Measurements from ENCODE around the gene BEX1. TPM values are rescaled to one million over a fixed set of nuclear protein-coding genes. Genes with fewer than 3 reads are reported as not detected.

Gene BEX1
- total RNA-seq, 1 donor from 2014 or later, result 3.7 TPM

GRCh38 chrX:103073467-103073866 lies 9.5 kb upstream of the BEX1 start:
- H3K4me1 ChIP-seq, result no peaks in the 10 kb centered on the region
- no peaks in the 10 kb centered on the region for H3K27me3 ChIP-seq
- intact Hi-C loops (cut with DNase I), result no loop called here
- H3K4me3 ChIP-seq, result no peak overlapping the region
- H3K36me3 ChIP-seq, result no peaks in the 10 kb centered on the region
- no peak for DNase-seq (ENCODE audit: extremely low spot score in 2 of 2)
- TF ChIP-seq CTCF (IDR thresholded peaks at IDR 0.05) (no peak), POLR2A (IDR thresholded peaks at IDR 0.05) (no peak)
- H3K9me3 ChIP-seq, result no peaks in the 10 kb centered on the region
- H3K27ac ChIP-seq, result no peak overlapping the region

GRCh38 chrX:103066606-103067005 lies 2.6 kb upstream of the BEX1 start:
- Histone ChIP-seq H3K4me3 (no peak overlapping the region), H3K4me1 (no peaks in the 10 kb centered on the region), H3K9me3 (no peaks in the 10 kb centered on the region), H3K36me3 (no peaks in the 10 kb centered on the region), H3K27me3 (no peaks in the 10 kb centered on the region), H3K27ac (no peak overlapping the region)
- intact Hi-C loops (cut with DNase I), result no loop called here
- DNase-seq (ENCODE audit: extremely low spot score in 2 of 2), result no peak
- no peak for TF ChIP-seq CTCF (IDR thresholded peaks at IDR 0.05)
- no peak for TF ChIP-seq POLR2A (IDR thresholded peaks at IDR 0.05)
- no peak for TF ChIP-seq POLR2AphosphoS5 (IDR thresholded peaks at IDR 0.05; ENCODE audit: insufficient read depth in 1 of 2, low read depth in 1 of 2)

GRCh38 chrX:103063191-103063845 lies 653 bp downstream of the BEX1 start:
- Histone ChIP-seq H3K4me3 (peak overlapping the region; percentile 11 to 19), H3K4me1 (no peaks in the 10 kb centered on the region)

GRCh38 chrX:103061486-103061885 lies 2.5 kb downstream of the BEX1 start:
- Histone ChIP-seq H3K9me3 (no peaks in the 10 kb centered on the region), H3K4me1 (no peaks in the 10 kb centered on the region), H3K36me3 (no peaks in the 10 kb centered on the region), H3K4me3 (no peak overlapping the region), H3K27me3 (no peaks in the 10 kb centered on the region), H3K27ac (no peak overlapping the region)
- DNase-seq (ENCODE audit: extremely low spot score in 2 of 2), result no peak
- TF ChIP-seq POLR2A (IDR thresholded peaks at IDR 0.05) (no peak), CTCF (IDR thresholded peaks at IDR 0.05) (no peak), POLR2AphosphoS5 (IDR thresholded peaks at IDR 0.05; ENCODE audit: insufficient read depth in 1 of 2, low read depth in 1 of 2) (no peak)
- intact Hi-C loops (cut with DNase I), result no loop called here

More at GRCh38 chrX:103063191-103063845, 653 bp downstream of the BEX1 start:
- Histone ChIP-seq H3K36me3 (no peaks in the 10 kb centered on the region), H3K27me3 (no peaks in the 10 kb centered on the region), H3K27ac (no peak overlapping the region), H3K9me3 (no peaks in the 10 kb centered on the region)
- DNase-seq (ENCODE audit: extremely low spot score in 2 of 2), result no peak
- TF ChIP-seq POLR2A (IDR thresholded peaks at IDR 0.05) (no peak), CTCF (IDR thresholded peaks at IDR 0.05) (no peak), POLR2AphosphoS5 (IDR thresholded peaks at IDR 0.05; ENCODE audit: insufficient read depth in 1 of 2, low read depth in 1 of 2) (no peak)
- intact Hi-C loops (cut with DNase I), result no loop called here

GRCh38 chrX:103056902-103057301 lies 7.1 kb downstream of the BEX1 start:
- H3K9me3 ChIP-seq, result no peaks in the 10 kb centered on the region
- intact Hi-C loops (cut with DNase I), result no loop called here
- no peak overlapping the region for H3K27ac ChIP-seq
- no peaks in the 10 kb centered on the region for H3K27me3 ChIP-seq
- no peaks in the 10 kb centered on the region for H3K4me1 ChIP-seq
- DNase-seq (ENCODE audit: extremely low spot score in 2 of 2), result no peak
- TF ChIP-seq POLR2A (IDR thresholded peaks at IDR 0.05) (no peak), POLR2AphosphoS5 (IDR thresholded peaks at IDR 0.05; ENCODE audit: insufficient read depth in 1 of 2, low read depth in 1 of 2) (no peak), CTCF (IDR thresholded peaks at IDR 0.05) (no peak)
- H3K4me3 ChIP-seq, result no peak overlapping the region
- no peaks in the 10 kb centered on the region for H3K36me3 ChIP-seq
